Left kidney (tissue), 8 donors: ENCODE data around the gene PPP6R2. TPM values are rescaled to one million over a fixed set of nuclear protein-coding genes. Genes with fewer than 3 reads are reported as not detected.

Experiments used
- DNase-seq: peaks from one replicate; pipeline ENCODE4 v3.0.0-alpha.2; 2013
- long read RNA-seq, 8 donors: transcript quantifications; one replicate each; lab custom pipeline, GENCODE V29; 2026
- polyA plus RNA-seq: library from polyadenylated mRNA; unstranded; fragments of 120-200 nt; gene quantifications from one replicate; pipeline ENCODE4 v1.2.1, GENCODE V29; 2013; ENCODE audit not compliant: insufficient read length

PPP6R2 gene
- polyA plus RNA-seq: 43.0 TPM
- long read RNA-seq, donor 1, full-length matches to known transcripts: 7 of 42 reads
- long read RNA-seq, donor 1, partial matches to known transcripts: 30 of 42 reads
- long read RNA-seq, donor 1, other reads (novel, unspliced or antisense): 5 of 42 reads
- long read RNA-seq, donor 2, partial matches to known transcripts: 17 of 18 reads
- long read RNA-seq, donor 2, other reads (novel, unspliced or antisense): 0 of 18 reads
- long read RNA-seq, donor 3, full-length matches to known transcripts: 4 of 4 reads
- long read RNA-seq, donor 3, partial matches to known transcripts: 0 of 4 reads
- long read RNA-seq, donor 3, other reads (novel, unspliced or antisense): 0 of 4 reads
- long read RNA-seq, donor 4: 0 reads
- long read RNA-seq, donor 5, full-length matches to known transcripts: 7 of 39 reads
- long read RNA-seq, donor 5, partial matches to known transcripts: 32 of 39 reads
- long read RNA-seq, donor 5, other reads (novel, unspliced or antisense): 0 of 39 reads
- long read RNA-seq, donor 6, full-length matches to known transcripts: 3 of 8 reads
- long read RNA-seq, donor 6, partial matches to known transcripts: 5 of 8 reads
- long read RNA-seq, donor 6, other reads (novel, unspliced or antisense): 0 of 8 reads
- long read RNA-seq, donor 7, transcript PPP6R2-207 (2 exons, 1,211 nt): major isoform, 5 of 5 reads
- long read RNA-seq, donor 7, partial matches to known transcripts: 0 of 5 reads
- long read RNA-seq, donor 7, other reads (novel, unspliced or antisense): 0 of 5 reads
- long read RNA-seq, donor 8, full-length matches to known transcripts: 3 of 3 reads
- long read RNA-seq, donor 8, partial matches to known transcripts: 0 of 3 reads
- long read RNA-seq, donor 8, other reads (novel, unspliced or antisense): 0 of 3 reads

- DNase-seq: peak; percentile 66
Measured at GRCh38 chr22:50342651-50343540, at the start of gene PPP6R2. TSS of gene PPP6R2 (plus strand) at chr22:50343327. CDS start at chr22:50393909, 50,582 bp downstream.

GRCh38 chr22:50293441-50294318 lies 49.4 kb upstream of the PPP6R2 start:
- no peak for DNase-seq

DNA sequence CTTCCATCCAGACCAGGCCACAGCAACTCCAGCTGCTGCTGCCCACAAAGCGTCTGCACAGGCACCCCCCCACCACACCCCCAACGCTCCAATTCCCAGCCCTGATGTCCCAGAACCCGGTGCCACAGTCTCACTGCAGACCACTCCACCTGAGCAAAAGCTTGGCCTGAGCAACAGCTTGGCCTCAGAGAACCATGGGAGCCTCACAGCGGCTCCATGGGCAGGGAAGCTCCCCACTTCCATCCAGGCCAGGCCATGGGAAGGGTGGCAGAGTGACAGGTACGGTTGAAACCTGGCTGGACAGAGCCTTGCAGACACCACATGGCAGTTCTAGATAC lies 48.8 kb upstream of the PPP6R2 start:
- DNase-seq: no peak

DNA sequence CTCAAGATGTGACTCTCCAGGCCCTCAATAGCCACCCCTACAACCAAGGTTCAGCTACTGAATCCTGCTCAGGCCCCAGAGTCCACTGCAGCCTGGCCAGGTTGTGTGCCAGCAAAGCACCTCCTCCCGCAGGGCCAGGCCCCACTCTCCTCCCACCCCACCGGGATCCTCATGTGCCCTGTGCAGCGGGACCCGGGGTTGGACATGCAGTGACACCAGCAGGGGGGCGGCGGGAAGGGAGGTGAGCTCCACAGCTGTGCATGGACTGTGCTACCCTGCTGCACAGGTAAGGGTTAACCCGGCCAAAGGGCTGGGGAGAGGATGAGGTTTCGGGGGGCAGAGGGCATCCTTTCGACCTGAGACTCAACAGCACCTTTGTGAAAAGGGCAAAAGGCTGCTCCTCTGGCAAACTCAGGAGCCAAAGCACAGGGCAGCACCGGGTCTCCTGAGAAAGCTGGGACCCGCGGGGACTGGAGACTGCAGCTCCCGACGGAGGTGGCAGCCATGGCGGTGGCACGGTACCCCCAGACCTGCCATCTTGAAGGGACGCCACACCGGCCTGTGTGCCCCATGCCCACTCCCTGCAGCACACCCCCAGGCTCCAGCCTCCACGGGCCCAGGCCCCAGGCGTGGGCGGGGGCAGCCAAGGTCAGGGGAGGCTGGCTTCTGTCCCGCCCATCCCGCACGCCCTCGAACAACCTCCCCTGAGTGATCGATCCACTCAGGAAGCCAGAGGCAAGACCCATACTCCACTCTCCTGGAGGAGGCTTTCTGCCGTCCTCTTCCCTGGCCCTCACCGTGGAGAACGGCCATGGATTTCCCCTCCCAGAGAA lies 46.3 kb upstream of the PPP6R2 start:
- DNase-seq: no peak

GRCh38 chr22:50297510-50298265 lies 45.4 kb upstream of the PPP6R2 start:
- DNase-seq: no peak

DNA sequence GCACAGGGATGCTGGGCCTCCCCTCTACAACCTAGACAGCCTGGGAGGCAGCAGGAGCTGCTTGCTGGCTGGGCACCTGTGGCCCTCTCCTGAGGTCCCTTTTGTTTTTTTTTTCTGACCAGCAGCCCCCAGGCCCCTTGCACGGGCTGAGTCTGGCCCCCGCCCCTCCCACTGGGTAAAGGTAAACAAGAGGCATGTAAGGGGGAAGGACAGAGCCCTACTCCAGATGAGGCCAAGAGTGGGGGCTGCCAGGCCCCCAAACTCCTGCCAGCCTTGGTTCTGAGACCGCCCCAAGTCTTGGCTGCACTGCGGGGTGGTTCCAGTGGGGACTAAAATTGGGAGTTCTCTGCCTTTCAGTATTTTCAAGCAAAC lies 44.9 kb upstream of the PPP6R2 start:
- DNase-seq: no peak

DNA sequence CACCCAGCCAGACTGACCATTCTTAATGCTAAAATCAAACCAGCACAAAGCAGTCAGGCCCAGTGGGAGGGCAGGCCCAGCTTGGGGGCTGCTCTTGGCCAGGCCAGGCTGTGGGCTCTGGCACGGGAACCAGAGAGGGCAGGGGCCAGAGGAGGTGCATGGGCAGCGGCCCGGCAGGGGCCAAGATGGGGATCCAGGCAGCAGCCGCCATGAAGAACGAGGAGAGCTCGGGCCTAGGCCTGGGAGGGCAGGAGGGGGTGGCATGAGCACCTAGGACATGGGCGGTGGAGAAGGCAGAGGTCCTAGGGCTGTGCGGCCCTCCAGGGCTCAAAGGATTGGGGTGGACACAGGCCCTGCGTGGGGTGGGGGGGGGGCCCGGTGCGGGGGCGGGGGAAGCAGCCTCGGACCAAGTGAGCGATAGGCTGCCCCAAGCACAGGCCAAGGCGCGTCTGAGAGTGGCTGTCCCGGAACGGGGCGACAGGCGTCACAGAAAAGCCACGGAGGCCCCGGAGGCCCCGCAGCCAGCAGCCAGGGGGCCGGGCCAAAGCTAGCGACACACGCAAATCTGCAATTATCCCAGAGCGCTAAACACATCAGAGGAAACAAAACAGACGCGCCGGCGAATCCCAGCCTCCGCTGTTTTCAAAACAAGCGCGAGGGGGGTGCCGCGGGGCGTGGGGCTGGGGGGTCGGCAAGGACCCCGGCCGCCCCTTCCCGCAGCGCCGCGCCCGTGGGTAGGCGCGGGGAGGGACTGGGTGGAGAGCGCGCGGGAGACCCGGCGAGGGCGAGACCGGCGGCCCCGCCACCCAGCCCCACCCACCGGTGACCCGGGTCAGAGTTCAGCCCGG lies 44.0 kb upstream of the PPP6R2 start:
- no peak for DNase-seq

DNA sequence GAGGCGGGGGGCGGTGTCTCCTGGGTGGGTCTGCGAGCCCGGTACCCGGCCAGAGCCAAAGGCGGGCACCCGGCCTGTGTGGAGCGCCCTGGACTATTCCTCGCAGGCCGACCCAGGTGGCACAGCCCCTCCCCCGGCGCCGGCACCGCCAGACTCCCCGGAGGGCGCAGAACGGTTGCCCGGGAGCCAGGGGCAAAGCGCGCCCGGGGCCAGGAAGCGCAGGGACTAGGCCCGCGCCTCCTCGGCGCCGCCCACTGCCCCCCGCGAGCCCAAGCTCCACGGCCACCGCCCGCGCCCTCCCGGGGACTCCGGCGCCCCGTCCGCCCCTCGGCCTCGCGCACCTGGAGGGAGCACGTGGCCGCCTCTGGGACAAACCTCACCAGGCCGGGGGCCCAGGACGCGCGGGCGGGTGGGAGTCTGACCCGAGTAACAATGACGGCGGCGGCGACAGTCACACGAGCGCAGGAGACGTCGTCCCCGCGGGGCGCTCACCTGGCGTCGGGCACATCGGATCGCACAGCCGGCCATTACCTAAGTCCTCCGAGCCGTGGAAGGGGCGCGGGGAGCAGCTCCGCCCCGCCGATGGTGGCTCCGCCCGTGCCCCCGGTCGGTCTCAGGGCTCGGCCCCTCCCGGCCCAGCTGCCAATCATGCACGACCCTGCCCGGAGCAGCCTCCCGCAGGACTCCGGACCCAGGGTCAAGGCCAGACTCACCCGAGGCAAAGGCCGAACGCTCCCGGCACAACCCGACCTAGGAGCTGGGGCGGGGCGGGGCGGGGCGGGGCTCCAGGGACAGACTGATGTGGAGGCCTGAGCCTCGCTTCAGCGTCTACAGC lies 43.1 kb upstream of the PPP6R2 start:
- no peak for DNase-seq

- no peak for DNase-seq
Measured at GRCh38 chr22:50300620-50301257, 42.4 kb upstream of the PPP6R2 start.

GRCh38 chr22:50301581-50301991 lies 41.5 kb upstream of the PPP6R2 start:
- DNase-seq: no peak

DNA sequence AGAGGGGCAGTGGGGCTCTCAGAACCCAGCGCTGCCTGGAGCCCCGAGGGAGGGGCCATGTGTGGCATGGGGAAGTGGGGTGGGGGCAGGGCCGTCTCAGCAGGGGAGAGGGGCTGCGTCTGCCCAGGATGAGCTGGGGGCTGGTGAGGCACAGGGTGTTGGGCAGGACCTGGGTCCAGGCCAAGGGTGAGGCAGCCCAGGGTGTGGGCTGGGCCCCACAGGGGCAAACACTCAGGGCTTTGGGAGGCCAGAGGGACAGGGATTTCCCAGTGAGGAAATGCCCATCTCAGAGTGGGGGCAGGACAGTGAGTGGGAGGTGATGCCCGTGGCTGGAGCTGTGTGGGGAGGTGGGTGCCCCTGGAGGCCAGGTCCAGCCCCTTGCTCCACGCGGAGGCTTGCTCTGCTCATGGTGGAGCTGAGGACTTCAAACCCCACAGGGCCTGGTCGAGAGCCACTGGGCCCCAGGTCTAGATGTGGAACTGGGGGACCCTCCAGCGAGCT lies 41.0 kb upstream of the PPP6R2 start:
- no peak for DNase-seq

DNA sequence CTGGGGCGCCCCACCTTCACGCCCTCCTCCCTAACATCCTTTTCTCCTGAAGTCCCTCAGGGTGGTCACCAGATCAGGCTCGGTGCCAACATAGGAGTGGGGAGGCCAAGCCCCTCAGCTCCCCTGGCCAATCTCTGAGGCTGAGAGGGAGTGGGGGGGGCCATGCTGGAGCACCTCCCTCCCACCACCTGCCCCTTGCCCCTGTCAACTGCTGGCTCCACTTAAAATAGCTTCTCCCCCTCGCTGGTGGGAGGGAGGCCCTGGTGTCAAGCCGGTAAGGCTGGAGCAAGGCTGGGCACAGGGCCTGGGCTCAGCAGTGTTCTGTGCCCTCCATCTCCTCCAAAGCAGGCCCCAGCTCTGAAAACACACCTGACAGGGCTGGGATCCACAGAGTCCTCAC lies 40.6 kb upstream of the PPP6R2 start:
- no peak for DNase-seq

DNA sequence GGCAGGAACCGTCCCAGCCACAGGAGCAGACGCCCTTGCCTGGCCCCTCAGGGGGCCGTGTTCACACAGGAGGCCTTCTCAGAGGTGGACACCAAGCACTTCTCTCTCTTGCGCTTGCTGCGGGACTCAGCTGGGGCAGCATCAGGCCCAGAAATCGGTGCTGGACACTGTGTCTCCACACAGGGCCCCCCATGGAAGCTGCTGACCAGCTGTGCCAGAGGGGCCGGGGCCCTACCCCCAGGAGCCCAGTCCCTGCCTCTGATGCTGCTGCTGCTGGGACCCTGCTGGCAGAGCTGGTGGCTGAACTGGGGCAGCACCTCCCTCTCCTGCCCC lies 39.6 kb upstream of the PPP6R2 start:
- DNase-seq: no peak

DNA sequence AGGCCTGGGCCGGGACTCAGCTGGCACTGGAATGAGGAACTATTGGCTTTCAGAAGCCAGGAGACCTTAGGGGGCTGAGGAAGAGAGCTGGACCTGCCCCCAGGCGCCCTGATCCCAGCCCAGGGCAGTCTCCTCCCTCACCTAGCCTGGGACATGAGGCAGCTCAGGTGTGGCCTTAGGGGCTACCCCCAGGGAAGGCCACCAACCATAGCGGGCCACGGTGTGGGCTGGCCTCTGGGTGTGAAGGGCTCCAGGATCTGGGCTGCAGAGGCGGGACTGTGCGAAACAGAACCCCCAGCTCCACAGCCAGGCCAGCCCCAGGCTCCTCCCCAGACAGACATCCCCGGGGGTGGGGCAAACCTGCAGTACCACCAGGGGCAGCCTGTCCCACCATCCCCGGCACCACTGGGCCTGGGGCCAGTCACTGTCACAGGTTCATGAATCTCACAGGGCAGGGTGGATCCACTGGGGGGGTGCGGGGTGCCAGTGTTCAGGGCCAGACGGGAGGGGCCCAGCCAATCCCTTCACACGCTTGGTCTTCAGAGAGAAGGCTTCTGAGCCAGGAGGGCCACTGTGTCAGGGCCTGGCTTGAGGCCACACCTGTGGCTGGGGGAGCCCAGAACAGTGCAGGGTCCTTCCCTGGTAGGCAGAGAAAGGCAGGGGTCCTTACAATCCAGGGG lies 39.1 kb upstream of the PPP6R2 start:
- DNase-seq: no peak

- DNase-seq: no peak
Measured at GRCh38 chr22:50304528-50305392, 38.4 kb upstream of the PPP6R2 start.
